ENCODE results near the gene DNAAF1.
A peak's percentile ranks its signal among the peaks of the same experiment; 100 is the strongest.
"Not testable (repeated sequence)": the region's sequence is repeated elsewhere in the genome, so short reads cannot be mapped to it uniquely, and the experiment has no call there.

DNAAF1 gene

DNA sequence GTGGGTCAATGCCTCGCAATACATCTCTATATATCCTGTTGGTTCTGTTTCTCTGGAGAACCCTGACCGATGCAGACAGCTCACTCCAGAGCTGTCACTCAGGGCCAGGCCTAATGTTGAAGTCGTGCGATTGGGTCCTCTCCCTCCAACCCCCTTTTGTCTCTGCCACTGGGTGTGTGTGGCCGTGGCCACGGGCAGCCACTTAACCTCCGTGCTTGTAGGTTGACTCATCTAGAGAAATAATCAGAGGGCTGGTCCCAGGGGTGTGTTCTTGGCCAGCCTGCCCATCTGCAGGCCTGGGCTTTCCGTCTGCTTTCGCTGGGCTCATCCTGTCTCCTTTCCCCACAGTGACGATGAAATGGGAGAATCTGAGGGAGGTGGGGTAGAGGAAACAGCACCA is 53.3 kb downstream of the DNAAF1 start:
- no peak overlapping the region for H3K4me3 ChIP-seq
- peak overlapping the region in 2 of 21 experiments; percentile 9 to 24 for H3K27ac ChIP-seq

DNA sequence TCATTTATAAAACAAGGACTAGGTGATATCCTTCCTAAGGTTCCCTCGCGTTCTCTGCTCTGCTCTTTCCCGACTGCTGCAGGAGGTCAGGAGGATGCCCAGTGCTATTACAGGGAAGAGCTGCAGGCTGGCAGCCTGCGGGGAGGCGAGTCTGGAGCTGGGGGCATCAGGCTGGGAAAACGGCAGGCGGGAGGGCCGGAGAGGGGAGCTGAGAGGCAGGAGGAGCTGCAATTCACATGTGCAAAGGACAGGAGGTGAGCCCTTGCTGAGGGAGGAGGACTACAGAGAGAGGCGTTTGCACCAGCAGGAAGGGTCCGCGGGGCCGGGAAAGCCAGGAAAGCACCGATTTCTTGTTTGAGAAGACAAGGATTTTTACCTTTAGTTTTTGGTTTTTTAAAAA is 54.0 kb downstream of the DNAAF1 start:
- no peak overlapping the region for H3K4me3 ChIP-seq
- H3K27ac ChIP-seq, result no peak overlapping the region

DNA sequence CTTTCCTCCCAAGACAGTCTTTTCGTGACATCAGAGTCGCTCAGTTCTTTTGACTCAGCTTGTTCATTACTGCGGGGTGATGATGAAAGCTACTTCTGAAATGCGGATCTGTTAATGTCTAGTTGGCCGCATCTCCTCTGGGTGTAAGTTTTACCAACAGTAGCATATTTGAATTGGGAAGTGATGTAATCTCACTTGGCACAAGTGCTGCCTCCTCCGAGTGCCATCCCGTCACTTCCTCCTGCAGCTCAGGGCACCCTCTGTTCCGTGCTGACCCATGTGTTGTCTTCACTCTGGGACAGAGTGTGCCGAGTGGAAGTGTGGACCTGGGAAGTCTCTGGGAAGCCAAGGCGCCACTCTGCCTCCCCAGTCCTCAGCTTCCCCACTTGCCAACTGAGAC is 54.8 kb downstream of the DNAAF1 start:
- Histone ChIP-seq H3K27ac (peak overlapping the region in 1 of 21 experiments; percentile 3), H3K4me3 (no peak overlapping the region)

DNA sequence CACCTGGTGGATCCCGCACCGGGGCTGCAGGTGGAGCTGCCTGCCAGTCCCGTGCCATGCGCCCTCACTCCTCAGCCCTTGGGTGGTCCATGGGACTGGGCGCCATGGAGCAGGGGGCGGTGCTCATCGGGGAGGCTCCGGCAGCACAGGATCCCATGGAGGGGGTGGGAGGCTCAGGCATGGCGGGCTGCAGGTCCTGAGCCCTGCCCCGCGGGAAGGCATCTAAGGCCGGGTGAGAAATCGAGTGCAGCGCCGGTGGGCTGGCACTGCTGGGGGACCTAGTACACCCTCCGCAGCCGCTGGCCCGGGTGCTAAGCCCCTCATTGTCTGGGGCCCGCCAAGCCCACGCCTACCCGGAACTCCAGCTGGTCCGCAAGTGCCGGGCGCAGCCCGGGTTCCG is 59.4 kb downstream of the DNAAF1 start:
- not testable (repeated sequence) for H3K27ac ChIP-seq, H3K4me3 ChIP-seq

DNA sequence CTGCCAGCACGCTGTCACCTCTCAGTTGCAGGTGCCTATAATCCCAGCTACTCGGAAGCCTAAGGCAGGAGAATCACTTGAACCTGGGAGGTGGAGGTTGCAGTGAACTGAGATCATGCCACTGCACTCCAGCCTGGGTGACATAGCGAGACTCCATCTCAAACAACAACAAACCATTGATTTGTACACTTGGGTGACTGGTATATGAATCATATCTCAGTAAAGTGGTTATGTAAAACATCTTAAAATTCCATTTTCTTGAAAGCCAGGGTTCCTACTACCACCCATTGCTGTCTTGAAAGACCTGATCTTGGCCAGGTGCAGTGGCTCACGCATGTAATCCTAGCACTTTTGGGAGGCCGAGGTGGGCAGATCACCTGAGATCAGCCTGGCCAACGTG is 60.0 kb downstream of the DNAAF1 start:
- H3K27ac ChIP-seq, H3K4me3 ChIP-seq: not testable (repeated sequence)

DNA sequence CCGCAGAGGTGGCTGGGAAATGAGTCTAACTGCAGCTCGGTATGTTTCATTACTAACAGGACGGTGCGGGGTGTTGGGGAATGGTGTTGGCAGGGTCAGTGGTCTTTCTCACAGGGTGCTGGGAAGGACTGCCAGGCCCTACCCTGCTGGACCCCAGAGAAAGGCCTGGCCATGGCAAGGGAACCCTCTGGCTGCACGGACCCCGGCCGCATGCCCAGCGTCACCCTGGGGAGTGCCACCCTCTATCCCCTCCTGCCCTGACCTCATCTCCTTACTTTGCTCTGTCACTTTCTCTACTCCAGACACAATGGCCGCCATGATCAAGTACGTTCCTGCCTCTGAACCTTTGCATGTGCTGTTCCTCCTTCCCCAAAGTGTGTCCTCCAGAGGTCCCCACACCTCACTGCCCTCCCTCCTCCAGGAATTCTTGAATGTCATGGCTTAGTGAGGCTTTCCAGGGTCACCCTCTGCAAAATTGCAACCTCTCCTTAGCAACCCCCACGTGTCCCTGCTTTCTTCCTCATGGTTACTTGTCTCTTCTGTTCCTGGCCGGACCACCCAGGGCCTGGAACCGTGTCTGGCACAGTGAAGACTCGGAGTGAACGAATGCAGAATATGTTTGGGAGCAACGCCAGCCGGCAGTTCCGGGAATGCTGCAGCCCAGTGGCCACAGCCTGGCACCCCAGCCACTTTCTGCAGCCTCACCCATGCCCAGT is 61.0 kb downstream of the DNAAF1 start:
- Histone ChIP-seq H3K4me3 (no peak overlapping the region), H3K27ac (no peak overlapping the region)

DNA sequence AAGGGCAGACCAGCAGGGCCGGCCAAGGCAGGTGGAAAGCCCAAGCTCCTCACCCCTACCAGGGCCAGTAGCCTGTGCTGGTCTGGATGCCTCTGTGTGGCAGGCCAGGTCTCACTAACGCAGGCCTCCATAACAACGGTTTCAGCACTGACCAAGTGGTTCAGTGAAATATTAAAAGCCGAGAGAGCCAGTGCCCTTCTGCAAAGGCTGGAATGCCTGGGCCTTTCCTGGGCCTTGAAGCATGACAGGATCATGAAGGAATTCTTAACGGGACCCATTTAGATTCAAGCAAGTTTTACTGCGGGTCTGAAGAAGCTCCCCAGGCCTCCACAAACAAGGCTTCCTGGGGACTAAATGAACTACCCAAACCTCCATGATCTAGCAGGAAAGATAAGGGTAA is 62.1 kb downstream of the DNAAF1 start:
- H3K4me3 ChIP-seq, result no peak overlapping the region
- no peak overlapping the region for H3K27ac ChIP-seq

DNA sequence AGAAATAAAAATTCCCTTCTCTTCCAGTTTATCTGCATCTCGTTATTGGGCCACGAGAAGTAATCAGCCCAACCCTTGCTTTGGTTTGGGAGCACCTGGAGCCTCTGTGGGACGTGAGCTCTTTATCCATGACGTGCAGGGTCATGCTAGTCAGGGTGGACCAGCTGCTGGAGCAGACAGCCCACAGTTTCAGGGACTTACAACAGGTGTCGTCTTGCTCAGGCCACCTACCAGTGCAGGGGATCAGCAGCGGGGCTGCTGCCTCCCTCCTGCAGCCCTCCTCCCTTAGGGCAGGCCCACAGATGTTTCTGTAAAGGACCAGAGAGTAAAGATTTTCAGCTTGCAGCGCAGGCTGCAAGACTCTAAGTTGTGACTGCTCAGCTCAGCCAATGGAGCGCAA is 62.8 kb downstream of the DNAAF1 start:
- Histone ChIP-seq H3K4me3 (no peak overlapping the region), H3K27ac (no peak overlapping the region)

DNA sequence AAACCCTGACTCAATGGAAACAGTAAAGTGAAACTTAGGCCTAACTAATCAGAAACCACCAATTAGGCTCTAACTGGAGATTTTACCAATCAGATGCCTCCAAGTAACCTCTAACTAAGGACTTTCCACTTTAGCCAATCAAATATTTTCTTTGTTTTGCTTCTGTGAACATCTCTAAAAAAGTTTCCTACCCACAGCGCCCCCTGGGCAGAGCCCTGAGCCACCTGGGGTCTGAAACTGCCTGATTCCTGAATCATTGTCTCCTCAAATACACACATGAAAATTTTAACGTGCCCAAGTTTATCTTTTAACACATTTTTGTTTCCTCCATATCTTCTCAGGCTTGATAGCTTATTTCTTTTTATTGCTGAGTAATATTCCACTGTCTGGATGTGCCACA is 64.9 kb downstream of the DNAAF1 start:
- no peak overlapping the region for H3K4me3 ChIP-seq

DNA sequence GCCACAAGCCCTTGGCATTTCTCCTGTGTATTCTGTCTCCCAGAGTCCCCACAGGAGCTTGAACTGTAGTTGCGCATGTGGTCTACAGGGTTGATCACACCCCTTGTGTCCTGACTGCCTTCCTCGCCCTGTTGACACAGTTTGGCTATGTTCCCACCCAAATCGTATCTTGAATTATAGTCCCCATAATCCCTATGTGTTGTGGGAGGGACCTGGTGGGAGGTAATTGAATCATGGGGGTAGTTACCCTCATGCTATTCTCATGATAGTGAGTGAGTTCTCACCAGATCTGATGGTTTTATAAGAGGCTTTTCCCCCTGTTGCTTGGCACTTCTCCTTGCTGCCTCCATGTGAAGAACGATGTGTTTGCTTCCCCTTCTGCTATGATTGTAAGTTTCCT is 67.0 kb downstream of the DNAAF1 start:
- H3K27ac ChIP-seq, result no peak overlapping the region

More for the DNA sequence above, 64.9 kb downstream of the DNAAF1 start:
- no peak overlapping the region for H3K27ac ChIP-seq

DNA sequence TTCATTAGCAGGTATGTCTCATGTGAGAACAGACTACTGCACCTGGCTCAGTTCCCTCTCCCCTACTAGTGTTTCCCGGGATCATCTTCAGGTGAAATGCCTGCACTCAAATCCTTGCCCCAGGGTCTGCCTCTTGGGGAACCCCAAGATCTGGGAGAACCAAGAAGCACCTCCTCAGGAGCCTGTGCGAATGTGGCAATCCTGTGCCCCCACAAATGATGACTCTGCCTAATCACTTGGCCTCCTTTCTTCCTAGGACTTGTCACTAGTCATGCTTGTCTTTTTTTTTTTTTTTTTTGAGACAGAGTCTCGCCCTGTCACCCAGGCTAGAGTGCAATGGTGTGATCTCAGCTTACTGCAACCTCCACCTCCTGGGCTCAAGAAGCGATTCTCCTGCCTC is 67.5 kb downstream of the DNAAF1 start:
- Histone ChIP-seq H3K4me3 (no peak overlapping the region), H3K27ac (no peak overlapping the region)

More for the DNA sequence above, 67.0 kb downstream of the DNAAF1 start:
- no peak overlapping the region for H3K4me3 ChIP-seq

DNA sequence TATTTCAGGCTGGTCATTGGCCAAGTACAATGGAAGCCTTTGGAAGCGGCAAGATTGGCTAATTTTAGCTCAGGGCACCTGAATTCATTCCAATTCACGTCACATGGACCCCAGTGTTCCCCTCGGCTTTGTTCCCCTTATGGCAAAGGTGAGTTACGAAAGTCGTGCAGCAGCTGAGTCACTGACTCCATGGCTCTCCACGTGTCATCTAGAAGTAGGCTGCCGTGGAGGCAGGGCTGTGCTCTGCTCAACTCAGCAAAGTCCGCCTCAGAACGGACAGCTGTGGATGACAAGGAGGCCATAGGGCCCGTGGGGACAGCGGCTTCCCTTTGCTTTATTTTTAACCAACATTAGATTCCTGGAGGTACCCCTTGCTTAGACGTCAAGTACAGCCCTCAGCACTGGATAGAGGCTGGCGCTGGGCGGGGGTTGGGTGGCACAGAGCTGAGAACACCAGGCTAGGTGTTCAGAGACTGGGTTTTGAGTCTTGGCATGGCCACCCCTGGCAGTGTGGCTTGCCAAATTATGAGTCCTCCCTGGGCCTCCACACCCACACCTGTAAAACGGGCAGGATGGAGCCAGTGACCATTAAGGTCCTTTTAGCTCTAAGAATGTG is 69.5 kb downstream of the DNAAF1 start:
- Histone ChIP-seq H3K4me3 (no peak overlapping the region), H3K27ac (no peak overlapping the region)

DNA sequence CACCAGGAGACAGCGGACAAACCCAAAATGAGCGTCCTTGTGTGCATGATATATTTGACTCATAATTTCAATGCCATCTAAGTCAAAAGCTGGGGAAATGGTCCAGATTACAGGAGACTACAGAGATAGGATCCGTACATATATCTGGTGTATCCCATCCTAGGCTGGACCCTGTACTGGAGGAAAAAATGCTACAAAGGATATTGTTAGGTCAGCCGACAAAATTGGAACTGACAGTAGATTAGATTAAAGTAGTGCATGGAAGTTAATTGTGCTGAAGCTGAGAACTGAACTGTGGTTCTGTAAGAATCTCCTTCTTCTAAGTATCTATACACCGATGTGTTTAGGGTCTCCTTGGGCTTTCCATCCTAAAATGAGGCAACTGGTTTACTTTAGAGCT is 70.4 kb downstream of the DNAAF1 start:
- Histone ChIP-seq H3K4me3 (no peak overlapping the region), H3K27ac (no peak overlapping the region)

DNA sequence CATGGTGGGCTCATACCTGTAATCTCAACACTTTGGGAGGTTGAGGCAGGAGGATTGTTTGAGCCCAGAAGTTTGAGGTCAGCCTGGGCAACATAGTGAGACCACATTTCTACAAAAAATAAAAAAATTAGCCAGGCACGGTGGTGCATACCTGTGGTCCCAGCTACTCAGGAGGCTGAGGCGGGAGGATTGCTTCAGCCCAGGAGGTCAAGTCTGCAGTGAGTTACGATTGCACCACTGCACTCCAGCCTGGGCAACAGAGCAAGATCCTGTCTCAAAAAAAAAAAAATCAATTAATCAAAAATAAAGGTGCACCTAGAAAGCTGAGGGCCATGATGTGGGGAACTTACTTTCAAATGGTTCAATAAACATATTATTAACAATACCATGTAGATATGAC is 71.0 kb downstream of the DNAAF1 start:
- not testable (repeated sequence) for H3K27ac ChIP-seq, H3K4me3 ChIP-seq

DNA sequence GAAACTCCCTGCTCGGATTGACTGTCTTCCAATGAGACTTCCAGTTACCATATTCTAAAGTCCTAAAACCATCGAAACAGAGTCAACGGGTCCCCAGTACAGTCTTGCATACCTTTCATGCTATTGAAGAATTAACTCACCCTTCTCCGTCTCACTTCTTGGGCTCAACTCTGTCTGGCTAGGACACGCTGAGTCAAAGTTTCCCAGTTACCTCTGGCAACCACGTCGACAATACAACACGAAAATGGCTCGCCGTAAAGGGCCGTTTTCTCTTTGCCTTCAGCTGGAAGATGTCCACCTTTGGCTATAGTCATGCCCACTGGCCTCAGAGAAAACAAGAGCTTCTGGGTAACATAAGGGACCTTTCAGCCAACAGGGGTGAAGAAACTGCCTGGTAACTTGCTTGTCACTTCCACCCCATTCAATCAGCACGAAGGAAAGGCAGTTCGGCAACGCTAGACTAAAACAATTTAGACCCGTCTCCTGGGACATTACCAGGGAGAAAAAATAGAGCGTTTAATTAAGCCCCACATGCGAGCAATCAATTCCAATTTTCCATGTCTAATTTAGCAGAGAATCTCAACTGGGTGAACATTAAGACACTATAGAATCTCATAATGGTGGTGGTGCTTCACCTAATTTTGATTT is 73.2 kb downstream of the DNAAF1 start:
- H3K27ac ChIP-seq, result no peak overlapping the region
- no peak overlapping the region for H3K4me3 ChIP-seq

DNA sequence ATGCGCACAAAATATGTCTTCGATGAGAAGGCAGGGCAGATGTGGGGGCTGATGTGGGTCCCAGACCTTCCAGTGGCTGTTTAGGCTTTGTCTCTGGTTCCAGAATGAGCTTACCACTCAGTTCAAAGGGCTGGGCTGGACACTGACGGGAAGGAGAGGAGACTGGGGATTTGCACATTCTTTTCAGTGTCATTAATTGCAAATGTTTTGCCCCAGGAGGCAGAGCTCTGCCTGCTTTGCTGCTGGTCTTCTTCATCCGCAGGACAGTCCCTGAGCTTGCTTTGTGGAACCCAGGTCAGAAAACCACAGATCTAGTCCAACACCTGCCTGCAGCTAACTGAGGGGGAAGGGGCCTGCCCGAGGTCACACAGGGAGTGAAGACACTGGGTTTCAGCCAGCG is 73.8 kb downstream of the DNAAF1 start:
- H3K27ac ChIP-seq, result no peak overlapping the region
- no peak overlapping the region for H3K4me3 ChIP-seq

DNA sequence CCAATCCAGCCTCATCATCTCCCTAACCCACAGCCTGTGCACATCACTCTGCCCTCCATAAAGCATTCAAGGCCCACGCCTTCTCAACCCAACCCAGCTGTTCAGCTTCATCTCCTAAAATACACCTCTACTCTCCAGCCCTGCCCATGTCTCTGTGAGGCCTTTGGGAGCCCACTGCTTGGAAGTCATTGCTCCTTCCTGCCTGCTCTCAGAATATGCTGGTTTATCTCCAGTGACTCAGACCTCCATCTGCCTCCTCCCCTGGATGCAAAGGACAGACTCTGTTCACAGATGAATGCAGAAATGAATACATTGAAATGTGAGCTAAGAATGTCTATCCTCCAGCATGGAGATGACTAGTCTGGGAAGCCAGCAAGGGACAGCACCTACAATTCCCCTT is 75.7 kb downstream of the DNAAF1 start:
- H3K4me3 ChIP-seq, result no peak overlapping the region
- no peak overlapping the region for H3K27ac ChIP-seq

DNA sequence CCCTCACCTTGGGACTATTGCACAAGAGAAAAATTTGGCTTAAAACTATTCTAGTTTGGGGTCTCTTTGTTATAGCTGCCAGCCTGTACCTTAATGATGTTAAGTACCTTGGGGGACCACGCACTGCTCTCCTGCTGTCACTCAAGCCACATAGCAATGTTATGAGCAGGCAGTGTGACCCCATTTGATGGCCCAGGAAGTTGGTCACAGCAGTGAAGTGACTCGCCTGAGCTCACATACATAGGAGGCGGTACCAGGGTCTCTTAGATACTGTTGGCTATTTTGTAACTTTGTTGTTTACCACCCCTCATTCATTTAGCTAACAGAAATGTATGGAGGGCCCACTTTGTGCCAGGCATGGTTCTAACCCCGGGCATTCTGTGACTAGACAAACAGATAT is 78.3 kb downstream of the DNAAF1 start:
- Histone ChIP-seq H3K4me3 (no peak overlapping the region), H3K27ac (no peak overlapping the region)

DNA sequence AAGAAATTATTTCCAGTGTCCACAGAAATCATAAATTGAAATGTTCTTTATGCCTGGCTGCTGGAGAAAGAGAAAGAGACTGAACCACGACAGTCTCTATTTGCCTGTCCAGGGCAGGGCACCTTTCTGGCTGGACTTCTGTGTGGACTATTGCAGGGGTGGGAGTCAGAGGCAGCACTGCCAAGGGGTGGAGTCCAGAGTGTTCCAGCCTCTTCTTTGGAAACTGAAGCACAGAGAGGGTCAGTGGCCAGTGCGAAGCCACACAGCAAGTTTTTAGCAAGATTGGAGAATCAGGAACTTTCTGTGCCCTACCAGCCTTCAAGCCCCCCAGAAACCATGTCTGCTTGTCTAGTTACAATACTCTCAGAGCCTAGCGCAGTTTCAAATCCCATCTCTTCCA is 79.4 kb downstream of the DNAAF1 start:
- no peak overlapping the region for H3K4me3 ChIP-seq
- H3K27ac ChIP-seq, result no peak overlapping the region

DNA sequence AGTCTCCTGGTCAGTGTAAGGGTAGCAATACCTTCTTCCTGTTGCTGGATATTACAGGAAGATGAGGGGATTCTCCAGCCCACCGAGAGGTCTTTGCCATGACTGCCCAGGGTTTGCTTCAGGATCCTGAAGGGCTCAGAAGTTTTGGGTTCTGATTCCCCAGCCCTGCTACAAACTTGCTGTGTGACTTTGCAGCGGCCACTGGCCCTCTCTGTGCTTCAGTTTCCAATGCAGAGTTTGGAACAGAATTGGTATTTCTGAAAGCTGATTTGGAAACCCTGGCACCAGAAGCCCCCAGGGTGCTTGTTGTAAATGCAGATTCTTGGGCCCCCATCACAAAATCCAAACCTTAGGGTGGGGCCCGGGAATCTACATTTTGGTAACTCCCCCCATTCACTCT is 80.0 kb downstream of the DNAAF1 start:
- Histone ChIP-seq H3K4me3 (no peak overlapping the region), H3K27ac (no peak overlapping the region)

DNA sequence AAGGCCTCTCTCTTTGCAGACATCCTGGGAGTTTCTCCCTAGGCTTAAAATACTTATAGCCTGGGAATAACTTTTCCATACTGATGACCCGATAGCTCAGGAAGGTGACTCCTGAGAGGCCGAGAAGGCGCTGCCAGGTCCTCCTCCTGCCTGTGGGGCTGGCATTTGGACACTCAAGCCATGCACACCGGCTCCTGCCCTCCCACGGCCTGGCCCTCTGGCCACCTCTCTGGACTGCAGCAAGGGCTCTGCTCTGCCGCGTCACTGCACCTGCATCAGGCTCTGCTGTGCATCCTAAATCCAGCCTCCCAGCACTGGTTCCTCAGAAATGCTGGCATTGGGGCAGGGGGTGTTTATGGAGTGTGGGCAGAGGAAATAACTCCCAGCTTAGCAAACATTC is 80.5 kb downstream of the DNAAF1 start:
- Histone ChIP-seq H3K4me3 (no peak overlapping the region), H3K27ac (no peak overlapping the region)

All from skin epidermis (tissue), 12 donors.